HG03571 (cell line): ENCODE measurements around the gene TRAK1.

Source experiments
- ATAC-seq: cut with Tn5 transposase; IDR thresholded peaks from one replicate; pipeline ENCODE4 v1.9.1; 2021; ENCODE audit not compliant: unreplicated experiment

The TRAK1 gene, protein sequence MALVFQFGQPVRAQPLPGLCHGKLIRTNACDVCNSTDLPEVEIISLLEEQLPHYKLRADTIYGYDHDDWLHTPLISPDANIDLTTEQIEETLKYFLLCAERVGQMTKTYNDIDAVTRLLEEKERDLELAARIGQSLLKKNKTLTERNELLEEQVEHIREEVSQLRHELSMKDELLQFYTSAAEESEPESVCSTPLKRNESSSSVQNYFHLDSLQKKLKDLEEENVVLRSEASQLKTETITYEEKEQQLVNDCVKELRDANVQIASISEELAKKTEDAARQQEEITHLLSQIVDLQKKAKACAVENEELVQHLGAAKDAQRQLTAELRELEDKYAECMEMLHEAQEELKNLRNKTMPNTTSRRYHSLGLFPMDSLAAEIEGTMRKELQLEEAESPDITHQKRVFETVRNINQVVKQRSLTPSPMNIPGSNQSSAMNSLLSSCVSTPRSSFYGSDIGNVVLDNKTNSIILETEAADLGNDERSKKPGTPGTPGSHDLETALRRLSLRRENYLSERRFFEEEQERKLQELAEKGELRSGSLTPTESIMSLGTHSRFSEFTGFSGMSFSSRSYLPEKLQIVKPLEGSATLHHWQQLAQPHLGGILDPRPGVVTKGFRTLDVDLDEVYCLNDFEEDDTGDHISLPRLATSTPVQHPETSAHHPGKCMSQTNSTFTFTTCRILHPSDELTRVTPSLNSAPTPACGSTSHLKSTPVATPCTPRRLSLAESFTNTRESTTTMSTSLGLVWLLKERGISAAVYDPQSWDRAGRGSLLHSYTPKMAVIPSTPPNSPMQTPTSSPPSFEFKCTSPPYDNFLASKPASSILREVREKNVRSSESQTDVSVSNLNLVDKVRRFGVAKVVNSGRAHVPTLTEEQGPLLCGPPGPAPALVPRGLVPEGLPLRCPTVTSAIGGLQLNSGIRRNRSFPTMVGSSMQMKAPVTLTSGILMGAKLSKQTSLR

DNA sequence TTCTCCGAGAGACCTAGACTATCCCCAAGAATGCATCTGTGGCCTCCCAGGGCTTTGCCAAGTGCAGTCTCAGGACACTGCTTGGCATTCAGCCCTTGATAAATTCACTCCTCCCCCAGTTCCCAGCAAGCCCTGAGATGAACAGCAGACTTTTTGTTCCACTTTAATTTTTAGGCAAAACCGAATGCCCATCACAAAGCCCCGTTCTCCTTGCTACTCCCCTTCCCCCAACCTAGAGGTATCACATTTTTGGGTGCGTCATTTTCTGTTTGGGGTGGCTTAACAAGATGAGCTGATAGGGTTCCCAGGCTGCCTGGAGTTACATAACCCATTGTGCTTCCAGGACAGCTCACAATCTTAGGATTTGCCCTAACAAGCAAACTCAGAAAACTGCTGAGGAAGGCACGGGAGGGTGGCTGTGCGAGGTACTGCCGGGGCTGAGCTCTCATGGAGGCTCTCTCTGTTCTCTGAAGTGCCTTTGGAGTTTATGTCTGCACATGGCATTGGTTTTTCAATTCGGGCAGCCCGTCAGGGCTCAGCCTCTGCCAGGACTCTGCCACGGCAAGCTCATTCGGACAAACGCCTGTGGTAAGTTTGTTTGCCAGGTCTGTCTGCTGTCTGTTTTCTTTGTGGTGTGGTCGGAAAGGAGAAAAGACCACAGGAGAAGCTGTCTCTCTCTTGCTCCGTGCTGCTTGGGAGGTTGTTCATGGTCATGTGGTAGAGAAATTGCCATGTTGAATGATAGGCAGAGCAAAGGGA lies at the start of gene TRAK1:
TRAK1 (plus strand) TSS at position 385 of the 759 bp plus-strand sequence; CDS start at position 498, 113 bp downstream.
- no peak for ATAC-seq

DNA sequence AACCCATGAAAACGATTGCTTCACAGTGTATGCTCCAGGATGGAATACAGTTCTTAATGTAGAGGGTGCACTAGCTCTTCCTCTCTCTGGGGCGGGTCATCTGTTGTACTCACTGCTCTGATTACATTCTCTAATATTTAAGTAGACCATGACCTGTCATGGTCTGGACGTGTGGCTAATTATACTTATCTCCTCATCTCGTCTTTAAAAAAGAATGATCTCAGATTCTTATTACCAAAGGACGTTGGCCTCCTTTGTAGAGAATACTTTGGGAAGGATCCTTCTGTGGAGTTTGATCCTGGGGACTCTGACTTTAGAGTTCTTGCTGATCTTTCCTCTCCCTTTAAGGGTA lies 48.4 kb upstream of the TRAK1 start:
- ATAC-seq: no peak

DNA sequence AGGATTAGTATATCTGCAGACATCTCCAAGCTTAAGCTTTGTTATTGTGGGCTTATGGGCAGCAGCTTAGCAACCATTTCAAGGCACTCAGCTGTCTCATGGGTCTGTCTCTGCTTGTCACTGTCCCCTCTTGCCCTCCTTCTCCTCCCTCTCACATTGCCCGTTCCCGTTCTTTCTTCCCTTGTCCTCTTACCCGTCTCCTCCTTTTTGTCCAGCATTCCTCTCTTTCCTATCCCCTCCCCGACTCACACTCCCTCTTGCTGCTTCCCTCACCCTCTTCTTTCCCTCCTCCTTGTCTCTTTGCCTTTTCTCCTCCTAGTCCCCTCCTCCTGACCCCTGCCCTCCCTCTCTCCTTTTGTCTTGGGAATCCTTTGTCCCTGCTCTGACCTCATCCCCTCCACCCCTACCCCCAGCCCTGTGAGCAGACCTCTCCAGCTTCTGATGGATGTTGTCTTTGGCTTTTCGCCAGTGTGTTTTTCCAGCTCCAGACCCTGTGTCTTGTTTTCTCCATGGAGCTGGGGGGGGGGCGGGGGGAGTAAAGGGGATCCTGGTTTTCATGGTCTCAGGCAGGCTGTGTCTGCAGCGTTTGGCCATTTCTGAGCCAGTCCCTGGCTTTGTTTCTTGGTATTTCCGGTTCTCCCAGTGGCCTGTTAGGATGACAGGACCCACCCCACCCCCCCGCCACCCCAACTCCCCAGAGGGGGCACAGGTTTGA lies 47.9 kb upstream of the TRAK1 start:
- ATAC-seq: no peak

DNA sequence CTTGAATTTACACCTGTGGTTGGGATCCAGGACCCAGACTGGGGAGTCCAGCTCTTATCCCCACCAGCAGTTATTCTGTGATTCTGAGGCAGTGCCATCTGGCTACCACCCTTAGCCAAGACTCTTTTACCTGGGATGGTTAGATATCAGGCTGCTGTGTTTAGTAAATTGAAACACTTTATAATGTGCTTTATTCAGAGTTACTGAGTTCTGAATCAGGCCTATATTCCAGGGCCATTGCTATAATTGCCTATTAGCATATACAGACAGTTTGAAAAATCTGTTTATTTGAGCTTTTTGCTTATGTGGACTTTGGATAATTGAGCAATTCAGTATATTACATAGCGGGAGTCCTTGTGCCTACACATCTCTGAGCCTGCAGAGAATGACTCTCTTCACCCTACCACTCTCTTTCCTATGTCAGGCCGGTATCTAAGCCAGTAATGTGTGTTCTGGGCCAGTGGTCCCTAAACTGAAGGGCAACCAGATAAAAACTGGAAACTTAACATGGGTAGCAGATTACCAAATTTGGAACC lies 45.4 kb upstream of the TRAK1 start:
- ATAC-seq: no peak

GRCh38 chr3:42048526-42048925 lies 42.6 kb upstream of the TRAK1 start:
- ATAC-seq: peak; percentile 41

- no peak for ATAC-seq
Measured at GRCh38 chr3:42050126-42050525, 41.0 kb upstream of the TRAK1 start.

GRCh38 chr3:42051384-42052131 lies 39.6 kb upstream of the TRAK1 start:
- no peak for ATAC-seq

DNA sequence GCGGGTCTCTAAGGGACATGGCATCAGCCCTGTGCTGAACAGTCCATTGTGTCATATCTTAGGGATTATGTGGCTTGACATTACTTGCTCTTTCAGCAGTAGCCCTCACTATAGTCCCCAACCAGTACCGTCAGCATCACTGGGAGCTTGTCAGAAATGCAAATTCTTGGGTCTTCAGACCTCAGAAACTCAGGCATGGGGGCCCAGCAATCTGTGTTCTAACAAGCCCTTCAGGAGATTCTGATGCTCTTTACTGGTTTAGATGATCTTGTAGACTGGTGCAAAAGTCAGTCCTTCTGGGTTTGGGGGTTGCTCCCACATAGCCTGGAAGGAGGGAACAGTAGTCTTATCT lies 39.0 kb upstream of the TRAK1 start:
- ATAC-seq: no peak

GRCh38 chr3:42052484-42053351 lies 38.4 kb upstream of the TRAK1 start:
- no peak for ATAC-seq

- no peak for ATAC-seq
Measured at GRCh38 chr3:42053476-42053875, 37.7 kb upstream of the TRAK1 start.

DNA sequence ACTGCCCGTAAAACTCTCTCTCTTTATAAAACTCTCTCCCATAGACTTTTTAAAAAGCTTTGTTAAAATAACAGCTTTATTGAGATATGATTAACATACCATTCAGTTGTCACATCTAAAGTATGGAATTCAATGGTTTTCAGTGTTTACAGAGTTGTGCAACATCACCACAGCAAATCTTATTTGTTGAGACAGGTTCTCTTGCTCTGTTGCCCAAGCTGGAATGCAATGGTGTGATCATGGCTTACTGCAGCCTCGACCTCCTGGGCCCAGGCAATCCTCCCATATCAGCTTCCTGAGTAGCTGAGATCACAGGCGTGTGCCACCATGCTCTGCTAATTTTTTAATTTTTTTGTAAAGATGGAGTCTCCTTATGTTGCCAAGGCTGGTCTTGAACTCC lies 35.9 kb upstream of the TRAK1 start:
- ATAC-seq: no peak

DNA sequence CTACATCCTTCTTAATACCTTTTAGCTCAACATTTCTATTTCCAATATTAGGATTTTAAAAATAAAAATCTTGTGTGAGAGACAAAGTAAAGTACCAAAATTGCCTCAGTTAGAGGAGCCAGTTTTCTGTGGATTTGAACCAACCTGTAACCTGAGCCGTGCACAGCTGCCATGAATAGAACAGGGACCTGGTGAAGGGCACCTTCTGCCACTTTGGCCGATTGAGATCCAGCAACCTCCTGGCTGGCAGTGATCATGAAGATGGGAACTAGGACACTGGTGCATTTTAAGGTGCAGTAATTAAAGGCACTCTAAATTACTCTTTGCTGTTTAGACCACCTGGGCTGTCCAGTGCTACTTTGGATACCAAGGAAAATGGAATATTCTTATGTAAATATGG lies 34.3 kb upstream of the TRAK1 start:
- no peak for ATAC-seq

- peak; percentile 56 for ATAC-seq
Measured at GRCh38 chr3:42057561-42058211, 33.5 kb upstream of the TRAK1 start.

DNA sequence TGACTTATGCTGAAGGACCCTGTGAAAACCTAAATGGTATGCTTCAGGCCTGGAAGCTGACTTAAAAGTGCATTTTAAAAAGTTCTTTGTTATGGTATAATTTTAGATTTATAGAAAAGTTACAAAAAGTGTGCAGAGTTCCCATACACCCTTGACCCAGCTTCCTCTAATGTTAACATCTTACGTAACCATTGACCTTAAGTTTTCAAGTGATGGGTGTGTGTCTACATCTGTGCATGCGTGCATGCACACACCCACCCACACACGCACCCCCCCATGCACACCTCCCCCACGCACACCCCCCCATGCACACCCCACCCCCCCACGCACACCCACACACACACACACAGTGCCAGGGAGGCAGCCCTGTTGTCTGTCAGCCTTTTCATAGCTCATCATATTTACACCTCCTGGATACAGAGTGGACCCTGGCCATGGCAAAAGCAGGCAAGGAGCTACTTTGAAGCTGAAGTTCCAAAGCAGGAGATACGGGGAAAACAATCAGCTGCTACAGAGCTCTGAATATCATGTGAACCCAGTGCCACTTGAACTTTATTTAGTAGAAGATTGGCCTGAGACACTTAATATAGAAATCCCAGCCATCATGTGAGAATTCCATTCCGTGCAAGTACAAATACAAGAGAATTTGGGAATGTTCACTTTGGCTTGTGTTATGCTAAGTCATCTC lies 30.0 kb upstream of the TRAK1 start:
- no peak for ATAC-seq

GRCh38 chr3:42061713-42062380 lies 29.3 kb upstream of the TRAK1 start:
- ATAC-seq: no peak

DNA sequence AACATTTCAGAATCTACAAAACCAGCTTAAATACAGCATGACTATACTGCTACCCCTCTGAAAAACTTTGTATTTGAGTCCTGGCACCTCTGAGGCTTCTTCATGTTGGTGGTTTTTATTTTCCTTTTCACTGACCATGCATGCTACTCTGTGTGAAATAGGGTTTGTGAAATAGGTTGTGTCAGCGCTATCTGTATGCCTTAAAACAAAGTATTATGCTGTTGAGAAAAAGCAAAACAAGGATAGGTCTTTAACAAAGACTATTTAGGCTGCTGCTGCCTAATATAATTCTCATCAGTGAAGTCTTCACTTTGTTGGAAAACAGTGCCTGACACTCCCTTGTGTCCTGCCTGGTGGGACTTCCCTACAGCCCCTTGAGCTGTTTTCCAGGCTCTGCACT lies 28.7 kb upstream of the TRAK1 start:
- no peak for ATAC-seq

DNA sequence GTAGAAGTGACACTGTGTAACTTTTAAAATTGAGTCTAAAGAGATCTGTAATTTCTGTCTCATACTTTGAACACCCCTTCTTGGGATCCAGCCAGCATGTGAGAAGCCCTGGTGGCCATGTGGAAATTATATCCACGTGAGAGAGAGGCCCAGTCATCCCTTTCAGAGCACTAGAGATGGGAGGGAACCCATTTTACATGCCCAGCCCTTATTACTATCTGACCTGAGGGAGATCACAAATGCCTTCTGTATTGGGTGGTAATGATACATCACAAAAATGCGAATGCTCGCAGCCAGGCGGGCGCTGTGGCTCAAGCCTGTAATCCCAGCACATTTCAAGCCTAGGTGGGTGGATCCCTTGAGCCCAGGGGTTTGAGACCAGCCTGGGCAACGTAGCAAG lies 27.3 kb upstream of the TRAK1 start:
- ATAC-seq: no peak
